Spleen (tissue), 7 donors: ENCODE data around the gene ERGIC1.

ENCODE experiments used
- CTCF ChIP-seq, 11 experiments: fragments of 200-600 bp in 7 of 11; fragments of 450-650 bp in 4 of 11; sonication (generic) in 4 of 11; IDR thresholded peaks in 8 of 11; conservative IDR thresholded peaks in 3 of 11; 1 replicate in 7 of 11; 2 replicates in 4 of 11; pipeline versions ENCODE4 v1.4.0 to v1.8.0; 2016 to 2021; ENCODE audit warnings: antibody characterized with exemption in 11 of 11, inconsistent platforms in 4 of 11, mild to moderate bottlenecking in 1 of 11
- POLR2A ChIP-seq, 3 donors: fragments of 450-650 bp; IDR thresholded peaks; one replicate each; pipeline ENCODE4 v1.5.1; 2017; ENCODE audit warnings: antibody characterized with exemption in 3 of 3, mild to moderate bottlenecking in 1 of 3
- POLR2AphosphoS5 ChIP-seq, 3 donors: sonication (generic); formaldehyde crosslinking; IDR thresholded peaks; one replicate each; pipeline ENCODE4 v1.5.1; 2017; ENCODE audit warnings: antibody characterized with exemption in 3 of 3
- donor health status: DM: no; HTN: no; CAD: no; lungs with moderate emphysema.
- donor health status: DM: no; HTN: no; CAD: no.
- donor health status: DM: no; HTN: no; CAD: no.

GRCh38 chr5:172920995-172921394 is 86.9 kb downstream of the ERGIC1 start:
- TF ChIP-seq CTCF (IDR thresholded peaks at IDR 0.05 in 8 of 11, conservative IDR thresholded peaks at IDR 0.05 in 3 of 11) (no peak), POLR2AphosphoS5 (IDR thresholded peaks at IDR 0.05) (no peak), POLR2A (IDR thresholded peaks at IDR 0.05) (no peak)
